GM21390 (cell line): ENCODE data around the gene GPANK1.
A peak's percentile ranks its signal among the peaks of the same experiment; 100 is the strongest.

Experiments used
- ATAC-seq: cut with Tn5 transposase; IDR thresholded peaks from one replicate; pipeline ENCODE4 v1.9.1; 2021; ENCODE audit not compliant: unreplicated experiment

GPANK1 gene

DNA sequence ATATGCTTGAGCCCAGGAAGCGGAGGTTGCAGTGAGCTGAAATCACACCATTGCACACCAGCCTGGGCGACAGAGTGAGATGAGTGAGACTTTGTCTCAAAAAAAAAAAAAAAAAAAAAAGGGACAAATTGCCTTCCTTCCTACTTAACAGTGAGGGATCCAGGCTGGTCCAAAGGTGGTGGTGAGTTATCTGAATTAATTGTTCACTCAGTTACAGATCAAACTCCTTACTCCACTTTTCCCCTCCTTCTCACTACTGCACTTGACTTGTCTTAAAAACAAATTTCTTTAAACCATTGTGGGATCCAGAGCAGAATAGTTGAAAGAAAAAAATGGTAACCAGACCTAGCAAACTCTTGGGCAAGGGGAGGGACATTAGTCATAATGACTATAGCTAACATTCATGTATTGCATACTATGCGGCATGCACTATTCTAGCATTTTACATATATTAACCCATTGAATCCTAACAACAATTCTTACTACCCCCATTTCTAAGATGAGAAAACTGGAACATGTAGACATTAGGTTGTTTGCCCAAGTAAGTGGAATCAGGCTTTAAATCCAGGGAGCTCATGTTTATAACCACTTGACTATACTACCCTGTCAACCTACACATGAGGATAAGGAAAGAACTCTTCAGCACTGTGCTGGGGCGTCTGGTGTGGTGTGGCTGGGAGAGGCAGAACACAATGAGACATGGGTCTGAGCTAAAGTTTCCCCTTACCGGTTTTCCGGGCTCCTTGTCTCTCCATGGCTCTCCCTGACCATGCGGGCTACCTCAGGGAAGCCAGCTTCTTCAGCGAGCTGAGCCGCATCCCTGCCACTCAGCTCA lies 1.5 kb downstream of the GPANK1 start:
- ATAC-seq: no peak

DNA sequence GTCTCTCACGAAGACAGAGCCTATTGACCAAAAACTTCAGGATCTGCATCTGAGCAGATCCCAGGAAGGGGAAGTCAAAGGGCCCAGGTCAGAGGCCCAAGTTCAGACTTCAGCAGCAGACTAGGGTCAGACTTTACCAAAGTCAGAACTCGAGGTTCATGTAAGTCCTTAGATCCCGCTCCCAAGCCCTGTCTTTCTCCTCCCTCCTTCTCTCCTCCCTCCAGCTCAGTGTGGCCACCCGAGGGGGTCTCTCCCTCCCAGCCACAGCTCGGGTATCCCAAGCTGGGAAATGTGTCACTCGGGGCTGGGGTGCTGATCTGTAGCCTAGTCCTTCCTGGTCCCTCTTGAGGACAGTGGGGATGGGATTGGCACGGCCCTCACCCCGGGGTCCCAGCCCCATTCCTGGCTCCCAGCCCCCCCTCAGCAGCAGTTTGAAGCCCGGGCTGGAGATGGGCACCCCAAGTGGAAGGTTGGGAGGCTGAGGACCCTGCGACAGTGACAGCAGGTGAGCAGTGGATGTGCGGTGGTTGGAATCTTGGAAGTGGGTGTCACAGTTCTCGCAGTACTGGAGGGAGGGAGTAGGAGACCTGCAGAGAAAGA lies 2.6 kb downstream of the GPANK1 start:
- ATAC-seq: no peak

DNA sequence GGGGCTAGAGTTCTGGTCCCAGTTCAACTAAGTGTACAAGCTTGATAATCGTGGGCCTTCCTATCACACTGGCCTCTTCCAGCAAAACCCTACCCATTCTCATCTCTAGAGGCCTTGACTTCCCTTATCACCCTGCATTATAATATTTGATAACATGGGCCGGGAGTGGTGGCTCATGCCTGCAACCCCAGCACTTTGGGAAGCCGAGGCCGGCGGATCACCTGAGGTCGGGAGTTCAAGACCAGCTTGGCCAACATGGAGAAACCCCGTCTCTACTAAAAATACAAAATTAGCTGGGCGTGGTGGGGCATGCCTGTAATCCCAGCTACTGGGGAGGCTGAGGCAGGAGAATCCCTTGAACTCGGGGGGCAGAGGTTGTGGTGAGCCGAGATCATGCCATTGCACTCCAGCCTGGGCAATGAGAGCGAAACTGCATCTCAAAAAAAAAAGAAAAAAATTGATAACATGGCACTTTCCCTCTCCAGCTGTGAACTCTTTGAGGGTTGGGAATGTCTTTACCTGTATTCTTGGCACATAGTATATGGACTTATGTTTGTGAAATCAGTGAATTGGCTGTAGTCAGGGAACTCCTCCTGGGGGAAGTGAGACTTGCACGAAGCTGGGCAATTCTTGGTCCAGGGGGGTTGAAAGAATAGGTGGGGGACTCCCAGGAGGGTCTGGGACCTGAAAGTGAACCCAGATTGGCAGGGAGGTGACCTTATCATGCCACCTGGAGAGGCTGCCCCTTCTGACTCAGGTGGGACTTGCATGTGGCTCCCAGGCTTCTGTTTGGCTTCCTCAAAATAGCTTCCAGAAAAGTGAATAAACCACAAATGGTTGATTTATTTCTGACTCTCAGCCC lies 3.3 kb downstream of the GPANK1 start:
- ATAC-seq: no peak

DNA sequence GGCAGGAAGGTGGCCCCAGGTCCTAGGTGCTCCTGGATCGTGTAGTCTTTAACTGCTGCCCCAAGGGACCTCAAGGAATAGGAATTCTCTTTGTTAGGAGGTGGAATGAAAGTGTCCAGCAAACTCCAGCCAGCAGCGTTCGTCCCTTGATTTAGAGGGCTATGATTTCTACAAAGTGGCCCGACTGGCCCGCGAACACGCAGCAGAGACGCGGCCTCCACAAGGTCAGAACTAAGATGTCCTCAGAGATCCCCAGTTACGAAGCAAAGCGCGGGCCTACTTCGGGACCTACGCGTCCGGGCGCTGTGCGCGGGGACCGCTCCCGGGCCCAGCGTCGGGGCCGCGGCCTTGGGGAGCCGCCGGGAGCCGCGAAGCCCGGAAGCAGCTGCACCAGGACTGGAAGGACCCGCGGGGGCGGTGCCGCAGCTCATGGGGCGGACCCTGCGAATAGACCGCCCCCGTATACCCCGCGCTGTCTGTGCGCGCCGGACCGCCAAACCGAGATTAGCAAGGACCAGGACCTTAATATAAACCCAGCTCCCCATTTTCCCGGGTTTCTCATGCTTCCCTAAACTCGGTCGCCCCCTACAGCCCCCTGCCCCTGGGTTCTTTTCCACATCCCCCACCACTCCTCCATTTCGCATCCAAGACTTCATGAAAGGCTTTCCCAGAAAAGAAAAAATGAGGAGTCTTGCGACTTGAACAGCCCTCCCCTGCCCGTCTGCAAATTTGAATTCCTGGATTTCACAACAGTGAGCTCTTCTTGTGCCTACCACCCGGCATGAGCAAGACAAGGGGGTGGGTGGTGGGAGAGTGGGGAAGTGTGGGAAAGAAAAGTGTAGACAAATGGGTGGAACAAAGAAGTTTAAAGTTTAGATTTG lies 4.2 kb downstream of the GPANK1 start, which contains the start of gene C6orf47:
Gene C6orf47, minus strand, starts transcription at position 398 of the 881 bp plus-strand sequence. CDS start 831 bp downstream, outside the sequence.
- no peak for ATAC-seq

DNA sequence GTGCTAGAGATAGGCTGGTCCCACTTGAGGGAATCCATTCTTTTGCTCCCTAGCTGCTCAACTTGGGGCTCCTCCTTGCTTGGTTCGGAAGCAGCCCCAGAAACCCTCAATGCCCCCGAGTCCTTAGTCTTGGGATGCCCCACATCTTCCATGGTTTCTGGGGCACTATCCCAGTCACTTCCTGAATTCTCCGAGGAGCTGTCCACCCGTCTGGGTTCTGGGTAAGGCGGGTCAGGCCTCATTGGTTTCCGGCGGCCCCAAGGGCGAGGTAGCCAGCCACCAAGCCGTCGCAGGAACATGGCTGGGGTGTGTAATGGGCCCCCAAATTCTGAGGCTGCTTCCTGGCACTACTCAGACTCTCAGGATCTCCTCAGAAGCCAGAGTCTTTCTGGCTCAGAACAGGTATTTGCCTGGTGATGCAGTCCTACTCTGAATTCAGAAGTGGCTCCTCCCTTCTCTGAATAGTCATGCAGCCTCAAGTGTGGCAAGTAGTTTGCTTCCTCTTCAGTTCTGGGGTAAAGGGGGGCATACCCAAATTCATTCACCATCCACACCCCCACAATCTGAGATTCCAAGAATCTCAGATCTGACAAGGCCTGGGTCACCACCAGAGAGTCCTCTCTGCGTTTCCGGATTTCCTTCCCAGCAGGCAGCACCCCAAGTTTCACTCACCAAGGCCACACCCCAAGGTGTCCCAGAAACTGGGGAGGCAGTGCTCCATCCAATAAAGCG lies 5.0 kb downstream of the GPANK1 start:
- no peak for ATAC-seq

DNA sequence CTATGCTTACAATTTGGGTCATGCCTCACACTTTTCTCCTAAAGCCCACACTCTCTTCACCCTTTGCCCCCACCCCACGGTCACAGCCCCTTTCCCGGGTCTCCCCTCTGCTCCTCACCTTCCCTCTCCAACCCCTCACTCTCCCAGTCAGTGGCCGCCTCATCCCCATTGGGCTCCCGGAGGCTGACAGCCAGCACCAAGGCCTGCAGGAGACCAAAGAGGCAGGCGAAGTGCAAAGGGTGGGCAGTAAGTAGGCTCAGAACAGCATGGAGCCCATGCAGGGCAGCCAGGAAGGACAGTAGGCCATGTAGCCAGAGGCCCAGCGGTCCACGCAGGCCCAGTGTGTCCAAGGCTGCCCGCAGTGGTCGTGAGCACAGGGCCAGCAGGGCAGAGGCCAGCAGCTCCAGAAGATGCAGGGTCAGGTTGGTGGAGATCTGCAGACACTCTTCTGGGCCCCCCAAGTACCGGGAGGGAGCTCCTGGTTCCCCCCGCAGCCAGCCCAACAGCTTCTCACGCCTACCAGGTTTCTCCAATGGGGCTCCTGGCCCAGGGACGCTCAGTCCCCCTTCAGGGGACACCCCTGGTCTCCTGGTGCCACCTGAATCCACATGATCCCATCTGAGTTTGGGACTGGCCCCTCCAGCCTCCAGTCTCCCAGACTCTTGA lies 5.7 kb downstream of the GPANK1 start:
- no peak for ATAC-seq

DNA sequence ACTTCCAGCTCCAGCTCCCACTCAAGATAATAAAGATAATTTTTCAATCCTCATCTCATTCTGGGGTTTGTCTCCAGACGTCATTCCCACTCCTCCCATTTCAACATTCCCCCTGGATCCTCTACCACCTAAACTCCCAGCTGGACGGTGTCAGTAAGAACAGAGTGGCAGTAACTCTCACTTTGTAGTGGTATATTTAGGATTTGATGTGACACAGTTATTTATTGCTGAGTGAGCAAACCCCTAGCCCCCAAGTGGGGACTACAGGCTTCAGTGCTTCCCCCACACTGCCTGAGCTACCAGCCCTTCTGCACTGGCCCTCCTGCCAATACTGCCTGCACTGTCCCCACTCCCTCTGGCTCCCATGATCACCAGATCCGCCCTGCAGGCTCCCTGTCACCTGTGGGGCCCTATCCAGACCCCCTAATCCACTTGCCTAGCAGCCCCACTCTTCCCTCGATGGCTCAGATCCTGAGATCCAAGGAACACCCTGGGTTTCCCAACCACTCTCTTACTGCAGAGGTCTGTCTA lies 6.6 kb downstream of the GPANK1 start:
- no peak for ATAC-seq

DNA sequence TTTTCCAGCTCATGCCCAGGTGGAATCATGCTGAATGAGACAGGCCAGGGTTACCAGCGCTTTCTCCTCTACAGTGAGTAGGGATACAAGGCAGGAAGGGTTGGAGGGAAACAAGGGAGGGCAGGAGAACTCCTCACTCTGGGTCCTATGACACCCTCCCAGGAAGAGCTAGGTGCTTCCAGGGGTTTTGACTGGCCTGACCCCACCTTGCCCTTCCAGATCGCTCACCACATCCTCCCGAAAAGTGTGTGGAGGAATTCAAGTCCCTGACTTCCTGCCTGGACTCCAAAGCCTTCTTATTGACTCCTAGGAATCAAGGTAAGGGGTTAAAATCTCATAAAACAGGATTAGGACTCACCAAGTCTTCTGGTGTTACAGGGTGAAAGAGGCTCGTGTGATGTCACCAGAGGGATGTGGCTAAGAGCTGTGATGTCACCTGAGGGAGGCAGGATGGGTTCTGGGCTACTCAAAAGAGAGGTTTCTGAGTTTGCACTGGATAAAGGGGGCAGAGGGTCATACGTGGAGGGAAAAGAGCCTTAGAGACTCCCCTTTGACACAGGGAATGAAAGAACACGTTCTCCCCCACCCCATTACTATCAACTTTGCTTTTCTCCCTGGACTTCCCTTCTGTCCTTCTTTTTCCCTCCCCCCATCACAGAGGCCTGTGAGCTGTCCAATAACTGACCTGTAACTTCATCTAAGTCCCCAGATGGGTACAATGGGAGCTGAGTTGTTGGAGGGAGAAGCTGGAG lies 7.2 kb downstream of the GPANK1 start:
- no peak for ATAC-seq

DNA sequence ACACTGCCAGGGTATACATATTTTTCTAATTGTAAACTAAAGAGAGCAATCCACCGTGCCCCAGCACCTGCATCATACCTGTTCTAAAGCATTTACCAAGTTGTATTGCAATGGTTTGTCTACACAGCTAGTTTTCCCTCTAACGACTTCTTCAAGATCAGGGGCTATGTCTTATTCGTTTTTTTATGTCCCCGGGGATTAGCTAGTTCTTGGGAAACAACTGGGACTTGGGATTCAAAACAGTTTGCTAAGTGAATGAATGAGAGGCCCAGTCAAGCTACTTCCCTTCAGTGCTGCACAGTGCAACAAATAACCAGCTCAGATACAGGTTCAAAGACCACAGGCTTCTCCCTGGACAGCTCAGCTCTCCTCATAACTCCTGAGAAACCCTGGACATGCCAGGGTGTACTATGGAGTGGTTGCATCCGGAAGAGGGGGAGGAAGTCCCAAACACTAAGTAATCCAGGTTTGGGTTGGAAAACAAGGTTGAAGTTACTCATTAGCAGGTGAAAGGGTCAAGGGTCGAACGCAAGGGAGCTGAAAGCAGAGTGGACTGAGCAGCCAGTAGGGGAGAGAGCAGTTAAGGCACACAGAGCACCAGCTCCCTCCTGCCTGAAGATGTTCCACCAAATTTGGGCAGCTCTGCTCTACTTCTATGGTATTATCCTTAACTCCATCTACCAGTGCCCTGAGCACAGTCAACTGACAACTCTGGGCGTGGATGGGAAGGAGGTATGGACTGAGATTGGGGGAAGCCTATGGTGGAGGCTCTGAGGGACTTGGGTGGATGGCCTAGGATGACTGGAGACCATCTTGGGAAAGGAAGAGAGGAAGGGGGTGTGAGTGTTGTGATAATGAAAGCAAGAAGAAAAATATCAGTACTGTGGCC lies 9.2 kb downstream of the GPANK1 start, which contains the start of gene APOM:
Gene APOM, plus strand, starts transcription at position 546 of the 889 bp plus-strand sequence. Its CDS starts 73 bp downstream, at position 619.
- ATAC-seq: no peak

DNA sequence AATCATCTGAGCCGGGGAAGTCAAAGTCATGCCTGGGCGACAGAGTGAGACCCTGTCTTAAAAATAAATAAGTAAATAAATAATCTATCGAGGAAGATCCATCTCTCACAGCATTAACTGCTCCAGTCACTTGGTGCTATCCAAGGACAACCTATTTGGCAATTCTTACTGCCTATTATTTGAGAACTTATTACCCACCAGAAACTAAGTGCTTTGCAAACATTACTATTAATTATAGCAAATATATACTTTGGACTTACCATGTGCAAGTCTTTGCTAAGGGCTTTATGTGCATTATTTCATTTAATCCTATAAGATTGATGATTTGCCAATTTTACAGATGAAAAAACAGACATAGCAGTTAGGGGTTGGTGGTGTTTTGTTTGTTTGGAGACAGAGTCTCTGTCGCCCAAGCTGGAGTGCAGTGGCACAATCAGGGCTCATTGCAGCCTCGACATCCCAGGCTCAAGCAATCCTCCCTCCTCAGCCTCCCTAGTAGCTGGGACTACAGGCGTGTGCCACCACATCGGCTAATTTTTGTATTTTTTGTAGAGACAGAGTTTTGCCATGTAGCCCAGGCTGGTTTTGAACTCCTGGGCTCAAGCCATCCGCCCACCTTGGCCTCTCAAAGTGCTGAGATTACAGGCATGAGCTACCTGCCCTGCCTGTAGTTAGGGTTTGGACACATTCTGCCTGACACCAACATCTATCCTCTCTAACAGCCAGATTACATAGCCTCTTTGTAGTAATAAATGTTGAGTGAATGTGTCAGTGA lies 10.0 kb downstream of the GPANK1 start:
- no peak for ATAC-seq

DNA sequence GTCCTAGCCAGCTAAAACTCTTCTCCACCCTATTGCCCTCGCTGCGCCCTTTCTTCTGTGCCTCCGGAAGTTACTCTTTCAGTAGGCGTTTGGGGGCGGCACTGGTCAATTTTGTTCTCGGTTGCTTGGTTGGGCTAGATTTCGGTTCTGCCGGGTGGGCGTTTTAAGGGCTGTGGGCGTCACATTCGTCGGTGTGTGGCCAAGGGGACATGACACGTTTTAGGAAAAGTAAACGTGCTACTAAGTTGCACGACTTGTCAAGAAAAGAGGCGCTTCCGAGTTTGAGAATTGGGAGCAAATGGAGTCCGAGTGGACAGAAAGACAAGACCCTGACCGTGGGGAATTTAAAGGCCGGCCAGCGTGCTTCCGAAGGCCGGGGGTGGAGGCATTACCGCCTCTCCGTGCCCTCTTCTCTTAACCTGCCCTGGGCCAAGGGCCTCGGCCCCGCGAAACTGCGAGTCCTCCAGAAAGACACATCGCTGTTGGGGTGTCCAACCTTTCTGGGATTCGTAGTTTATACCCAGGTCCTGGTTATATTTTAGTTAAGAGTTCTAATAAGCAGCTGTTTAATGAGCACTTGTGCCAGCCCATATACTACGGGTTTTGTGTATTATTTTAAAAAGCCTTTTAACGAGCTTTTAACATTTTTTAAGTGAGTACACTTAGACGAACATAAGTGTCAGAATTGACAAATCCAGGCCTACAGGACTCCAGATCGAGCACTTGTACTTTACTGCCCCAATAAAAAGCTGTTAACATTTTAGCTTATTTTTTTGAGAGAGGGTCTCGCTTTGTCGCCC lies 11.7 kb downstream of the GPANK1 start:
- ATAC-seq: peak; percentile 41

DNA sequence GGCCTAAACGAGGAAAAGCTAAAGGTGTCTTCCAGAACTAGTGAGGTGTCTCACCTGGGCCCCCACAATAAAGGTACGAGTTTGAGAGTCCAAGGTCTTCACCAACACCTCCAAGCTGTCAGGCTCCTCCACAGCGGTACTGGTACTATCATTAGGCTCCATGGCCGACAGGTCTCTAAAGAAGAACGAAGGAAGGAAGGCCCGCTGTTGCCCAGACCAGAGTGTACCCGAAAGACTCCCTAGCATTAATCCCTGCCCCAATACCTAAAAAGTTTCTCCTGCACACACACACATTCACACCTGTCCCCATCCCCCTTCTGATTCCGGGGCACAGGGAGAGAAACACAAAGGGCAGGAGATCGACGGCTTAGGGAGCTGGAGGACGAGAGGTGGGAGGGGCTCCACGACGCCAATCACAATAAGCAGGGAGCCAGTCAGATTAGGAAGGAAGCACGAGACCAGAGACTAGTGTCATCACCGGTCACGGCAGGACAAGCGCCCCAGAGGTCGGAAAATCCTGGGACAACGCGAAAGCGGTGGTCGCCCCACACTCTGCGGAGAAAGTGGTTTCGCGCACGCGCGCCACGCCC lies 13.1 kb downstream of the GPANK1 start:
- ATAC-seq: peak; percentile 34

DNA sequence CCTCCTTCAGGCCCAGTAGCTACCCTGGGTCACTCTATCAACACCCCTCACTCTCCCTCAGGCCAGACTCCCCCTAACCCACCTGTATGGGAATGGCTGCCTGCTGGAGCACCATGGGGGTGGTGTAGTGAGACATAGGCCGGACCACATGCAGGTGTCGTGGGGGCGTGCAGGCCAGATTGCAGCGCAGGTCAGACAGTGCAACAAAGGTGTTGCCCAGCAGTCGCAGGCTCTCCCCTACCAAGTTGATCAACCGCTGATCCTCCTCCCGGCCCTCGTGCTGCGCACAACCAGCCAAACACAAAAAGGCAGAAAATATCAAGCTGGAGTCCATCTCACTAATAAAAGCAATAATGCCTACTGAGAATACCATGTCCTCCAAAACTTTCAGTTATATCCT lies 19.5 kb downstream of the GPANK1 start:
- no peak for ATAC-seq

DNA sequence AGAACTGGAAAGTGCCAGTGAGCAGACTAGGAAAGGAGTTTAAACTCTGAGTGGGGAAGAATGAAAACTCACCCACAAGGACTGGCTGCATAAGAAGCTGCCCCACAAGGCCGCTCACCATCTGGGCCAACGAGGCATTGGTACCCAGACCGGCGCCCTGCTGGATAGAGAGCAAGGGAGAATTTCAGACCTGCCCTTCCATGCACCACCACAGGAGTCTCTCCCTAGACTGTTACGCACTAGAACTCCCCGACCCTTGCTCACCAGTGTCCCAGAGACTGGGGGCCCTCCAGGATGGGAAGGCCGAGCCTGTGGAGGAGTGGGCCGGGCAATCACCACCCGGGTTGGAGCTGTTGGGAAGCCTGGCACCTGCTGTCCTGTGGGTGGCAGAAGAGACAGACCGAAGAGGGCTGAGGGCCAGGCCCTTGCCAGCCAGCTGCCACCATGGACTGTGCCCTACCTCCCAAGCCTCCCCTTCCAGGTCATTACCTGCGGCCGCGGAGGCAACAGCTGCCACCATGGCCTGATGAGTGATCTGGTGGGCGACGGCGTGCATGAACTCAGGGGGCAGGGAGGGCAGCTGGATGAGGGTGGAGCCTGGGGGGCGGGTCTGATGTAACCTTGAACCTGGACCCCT lies 20.9 kb downstream of the GPANK1 start:
- no peak for ATAC-seq
